K562 (cell line): ENCODE measurements around the gene CXCL16. TPM values are rescaled to one million over a fixed set of nuclear protein-coding genes. Genes with fewer than 3 reads are reported as not detected.

Experiments used
- ATAC-seq: fragments of 200-7000 bp; cut with Tn5 transposase; 3 replicates; pipeline ENCODE4 v1.9.1; 2020; ENCODE audit warnings: moderate library complexity
- BruUV-seq: library from RNA; stranded (reverse); fragments of 400-500 nt; replicated peaks from 2 replicates; lab custom pipeline; 2021; lab: Mats Ljungman, UMichigan
- CTCF ChIA-PET: fragments of 300-600 bp; formaldehyde crosslinking; extraction: SDS; loops from one replicate; lab custom pipeline; 2021; ENCODE audit warnings: low intra/inter-chr PET ratio; lab: Yijun Ruan, JAX
- POLR2A ChIA-PET: fragments of 300-600, 350-650 bp; sonication (Branson Sonifier 250); formaldehyde crosslinking; extraction: SDS; loops from one replicate; lab custom pipeline; 2021; ENCODE audit warnings: antibody characterized with exemption, inconsistent platforms; lab: Yijun Ruan, JAX
- DNase-seq, 4 experiments: peaks; one replicate each; pipeline versions ENCODE4 v3.0.0 to v3.0.0-alpha.2; 2011 to 2018; ENCODE audit warnings: low spot score in 3 of 4, mixed read lengths in 3 of 4; ENCODE audit errors: extremely low read depth in 1 of 4
- FAIRE-seq: peaks from 2 replicates; lab custom pipeline; 2011; peaks lifted over from hg19 to GRCh38; lab: Jason Lieb, UNC
- H2AFZ ChIP-seq: 2 replicates; pipeline ENCODE4 v1.6.0; 2011; ENCODE audit warnings: low read depth, low read length, control low read depth, inconsistent platforms
- H3K27ac ChIP-seq: fragments of 200-600 bp; 3 replicates; pipeline ENCODE4 v1.8.0; 2011; ENCODE audit warnings: low read depth, mild to moderate bottlenecking, control low read depth, inconsistent platforms, low read length, moderate library complexity, mixed read lengths; ENCODE audit errors: extremely low read depth
- H3K27me3 ChIP-seq, 2 experiments: fragments of 300-600 bp in 1 of 2; 2 replicates in 1 of 2; 3 replicates in 1 of 2; pipeline versions ENCODE4 v1.6.0 to v1.8.0; 2011; ENCODE audit warnings: inconsistent platforms in 2 of 2, low read length in 2 of 2, mild to moderate bottlenecking in 1 of 2, mixed read lengths in 1 of 2, moderate library complexity in 1 of 2; ENCODE audit not compliant: control insufficient read depth in 2 of 2, insufficient read depth in 2 of 2
- H3K36me3 ChIP-seq: fragments of 300-600 bp; 3 replicates; pipeline ENCODE4 v1.8.0; 2011; ENCODE audit warnings: mild to moderate bottlenecking, low read length, inconsistent platforms; ENCODE audit not compliant: control insufficient read depth, insufficient read depth
- H3K4me1 ChIP-seq, 2 experiments: fragments of 200-600 bp in 1 of 2; replicated peaks in 1 of 2; 2 replicates in 1 of 2; 3 replicates in 1 of 2; pipeline versions ENCODE4 v1.5.1 to v1.8.0; 2011; ENCODE audit warnings: inconsistent platforms in 2 of 2, low read length in 2 of 2, mild to moderate bottlenecking in 1 of 2, mixed read lengths in 1 of 2, moderate library complexity in 1 of 2; ENCODE audit not compliant: control insufficient read depth in 2 of 2, insufficient read depth in 2 of 2
- H3K4me2 ChIP-seq: 2 replicates; pipeline ENCODE4 v1.6.1; 2011; ENCODE audit warnings: low read length, control low read depth, inconsistent platforms, mixed read lengths; ENCODE audit not compliant: insufficient read depth
- H3K4me3 ChIP-seq: fragments of 200-600 bp; sonication (generic), shearing (Covaris generic); 2 replicates; pipeline ENCODE4 v1.5.1; 2016; ENCODE audit warnings: control low read depth, inconsistent platforms
- H3K79me2 ChIP-seq: fragments of 200-600 bp; 3 replicates; pipeline ENCODE4 v1.8.0; 2011; ENCODE audit warnings: low read length, inconsistent platforms; ENCODE audit not compliant: control insufficient read depth, insufficient read depth
- H3K9ac ChIP-seq, 2 experiments: 2 replicates each; pipeline versions ENCODE4 v1.6.0 to v1.6.1; 2011; ENCODE audit warnings: low read depth in 2 of 2, low read length in 2 of 2, control low read depth in 1 of 2, inconsistent platforms in 1 of 2, mild to moderate bottlenecking in 1 of 2, mixed read lengths in 1 of 2; ENCODE audit not compliant: insufficient read depth in 1 of 2
- H3K9me1 ChIP-seq: one replicate; pipeline ENCODE4 v1.6.0; 2011; ENCODE audit warnings: inconsistent platforms, mild to moderate bottlenecking, low read length, moderate library complexity; ENCODE audit not compliant: control insufficient read depth, insufficient read depth
- H3K9me3 ChIP-seq: replicated peaks from 2 replicates; pipeline ENCODE4 v1.5.1; 2011; ENCODE audit warnings: low read depth, low read length, inconsistent platforms; ENCODE audit not compliant: control insufficient read depth, insufficient read depth
- H4K20me1 ChIP-seq: replicated peaks from 2 replicates; pipeline ENCODE4 v1.6.1; 2011; ENCODE audit warnings: low read length, inconsistent platforms, mixed read lengths; ENCODE audit not compliant: control insufficient read depth, insufficient read depth
- AFF1 ChIP-seq, 2 experiments: fragments of 450-650 bp; IDR thresholded peaks; 2 replicates each; pipeline ENCODE4 v1.6.1; 2018; ENCODE audit warnings: mild to moderate bottlenecking in 2 of 2, low read depth in 1 of 2; ENCODE audit not compliant: partially characterized antibody in 2 of 2
- BCL6 ChIP-seq: fragments of 250-450 bp; sonication (Bioruptor Pico); IDR thresholded peaks from 2 replicates; pipeline ENCODE4 v1.4.0; 2020
- NFE2 ChIP-seq: IDR thresholded peaks from 2 replicates; pipeline ENCODE4 v1.6.1; 2014; ENCODE audit warnings: antibody characterized with exemption, low read depth
- TAF9B ChIP-seq: fragments of 450-650 bp; IDR thresholded peaks from 2 replicates; pipeline ENCODE4 v1.6.1; 2018; ENCODE audit warnings: mild to moderate bottlenecking; ENCODE audit not compliant: partially characterized antibody
- TRIM28 ChIP-seq: fragments of 450-650 bp; IDR thresholded peaks from 2 replicates; pipeline ENCODE4 v1.6.1; 2017
- ZBTB33 ChIP-seq: sonication (generic); formaldehyde crosslinking; IDR thresholded peaks from 2 replicates; pipeline ENCODE4 v1.8.1; 2023; ENCODE audit warnings: mild to moderate bottlenecking, missing genetic modification reagents
- ZBTB5 ChIP-seq: fragments of 450-650 bp; IDR thresholded peaks from 2 replicates; pipeline ENCODE4 v1.6.1; 2017; ENCODE audit warnings: antibody characterized with exemption
- ZNF57 ChIP-seq: fragments of 450-650 bp; formaldehyde crosslinking; IDR thresholded peaks from 2 replicates; pipeline ENCODE4 v1.4.0; 2020; ENCODE audit warnings: mild to moderate bottlenecking, moderate library complexity
- ZNF79 ChIP-seq: fragments of 250-450 bp; sonication (Bioruptor Pico); IDR thresholded peaks from 2 replicates; pipeline ENCODE4 v1.4.0; 2020; ENCODE audit warnings: low read depth, mild to moderate bottlenecking, moderate library complexity
- WGBS: fragments of 100-300 bp; shearing (Covaris generic); methylation state at CpG from one replicate; pipeline ENCODE4 v1.1.6; 2016; ENCODE audit warnings: low coverage, mixed read lengths; ENCODE audit not compliant: insufficient coverage; ENCODE audit errors: missing lambda C conversion rate; 5-methylcytosine and 5-hydroxymethylcytosine counted together
- in situ Hi-C: fragments of 300-500 bp; cut with MboI; formaldehyde crosslinking; loops from 4 replicates; pipeline ENCODE4 v1.15.0; 2018; ENCODE audit warnings: inconsistent platforms, mixed read lengths
- intact Hi-C: fragments of 100-400 bp; cut with micrococcal nuclease; formaldehyde crosslinking; loops from 2 replicates; pipeline ENCODE4 v1.14.2; 2022
- polyA plus RNA-seq, 8 experiments: library from polyadenylated mRNA; depleted of rRNA in 4 of 8; stranded (reverse) in 5 of 8; unstranded in 3 of 8; fragments of >200 nt; fragmentation: Nextera tagmentation in 2 of 8; fragmentation: Illumina TruSeq in 1 of 8; extraction: Ambion mirVana in 2 of 8; extraction: Trizol in 1 of 8; gene quantifications; 2 replicates each; pipeline versions ENCODE4 v1.2.1 to v1.2.3, GENCODE V29; 2011 to 2014; ENCODE audit warnings: inconsistent platforms in 1 of 8, missing spikeins in 1 of 8
- total RNA-seq, 7 experiments: library from RNA; depleted of rRNA in 6 of 7; stranded (reverse); fragments of >200 nt in 6 of 7; fragmentation: Illumina TruSeq in 2 of 7; extraction: Trizol in 2 of 7; gene quantifications; 2 replicates each; pipeline versions ENCODE4 v1.2.1 to v1.2.3, GENCODE V29; 2011 to 2021; ENCODE audit warnings: low replicate concordance in 1 of 7

The CXCL16 gene
- total and polyA plus RNA-seq, 9 of the 15 experiments (the other 6 are each of a cell fraction or from before 2014, with no cell fraction given): 0.05 to 0.68 (median 0.22) TPM; not detected in 2

GRCh38 chr17:4769628-4770027 is 29.9 kb upstream of the CXCL16 start:
- Histone ChIP-seq H3K9me1 (no peaks in the 10 kb centered on the region), H3K27ac (no peak overlapping the region), H3K9ac (no peak overlapping the region), H4K20me1 (no peaks in the 10 kb centered on the region)
- FAIRE-seq: no peak
- BruUV-seq: no TSS peak
- no peak for ATAC-seq
- POLR2A ChIA-PET: interaction anchor here (0.6 kb wide), 1 partner anchor 252 kb away, joined by 4 read pairs; no protein-coding TSS in a partner anchor
- TF ChIP-seq AFF1 (IDR thresholded peaks at IDR 0.05; ENCODE audit: low read depth in 1 of 2, partially characterized antibody in 2 of 2) (no peak), NFE2 (no peak), ZBTB33 (CRISPR knock-in tag) (no peak), TAF9B (no peak), TRIM28 (no peak), ZNF57 (CRISPR knock-in tag) (no peak), ZNF79 (CRISPR knock-in tag) (no peak), ZBTB5 (no peak), BCL6 (CRISPR knock-in tag) (no peak)
- TF ChIP-seq, all 486 proteins: peak for 0
- H2AFZ ChIP-seq: no peak overlapping the region
- 0% methylated on average over 1 of the region's 2 CpGs for WGBS
- no peak for DNase-seq
- no peak overlapping the region for H3K4me2 ChIP-seq
- H3K79me2 ChIP-seq: no peaks in the 10 kb centered on the region
- CTCF ChIA-PET: no interaction called here
- H3K4me3 ChIP-seq: no peak overlapping the region
- H3K9me3 ChIP-seq: no peaks in the 10 kb centered on the region
- peaks cover 17 to 36% of the 10 kb centered on the region in 2 experiments for H3K27me3 ChIP-seq
- no peaks in the 10 kb centered on the region for H3K4me1 ChIP-seq
- H3K36me3 ChIP-seq: no peaks in the 10 kb centered on the region
- intact Hi-C loops: no loop called here
- in situ Hi-C loops: no loop called here
